Bone marrow (tissue), 2 donors: ENCODE results near the gene JPH4.

Experiments used
- DNase-seq, 2 donors: peaks; one replicate each; lab custom pipeline; 2025; lab: John Stamatoyannopoulos, UW

Gene JPH4

GRCh38 chr14:23579739-23580138 is 1.1 kb upstream of the JPH4 start:
- no peak for DNase-seq

- no peak for DNase-seq
Observed at GRCh38 chr14:23579311-23579630, 681 bp upstream of the JPH4 start.

GRCh38 chr14:23577710-23578392 is 739 bp downstream of the JPH4 start:
- DNase-seq = no peak

- no peak for DNase-seq
Observed at GRCh38 chr14:23577004-23577681, 1.4 kb downstream of the JPH4 start.

- DNase-seq = no peak
Observed at GRCh38 chr14:23573384-23574015, 5.1 kb downstream of the JPH4 start.

GRCh38 chr14:23572836-23573235 is 5.8 kb downstream of the JPH4 start:
- peak in 1 of 2 donors; percentile 17 for DNase-seq

- DNase-seq = no peak
Observed at GRCh38 chr14:23572524-23572828, 6.1 kb downstream of the JPH4 start.

GRCh38 chr14:23571701-23572523 is 6.7 kb downstream of the JPH4 start:
- no peak for DNase-seq

GRCh38 chr14:23570806-23571483 is 7.6 kb downstream of the JPH4 start:
- no peak for DNase-seq

- no peak for DNase-seq
Observed at GRCh38 chr14:23569443-23570151, 9.0 kb downstream of the JPH4 start.

GRCh38 chr14:23568600-23569331 is 9.8 kb downstream of the JPH4 start:
- DNase-seq = no peak

GRCh38 chr14:23568021-23568599 is 10.5 kb downstream of the JPH4 start:
- DNase-seq = no peak

GRCh38 chr14:23567186-23568020 is 11.2 kb downstream of the JPH4 start, which contains the start of gene AP1G2:
AP1G2 (minus strand) TSS chr14:23567791; CDS start chr14:23567314, 477 bp downstream.
- peak; percentile 50 to 75 for DNase-seq

GRCh38 chr14:23566778-23567185 is 11.8 kb downstream of the JPH4 start:
- DNase-seq = no peak

- DNase-seq = no peak
Observed at GRCh38 chr14:23566112-23566777, 12.3 kb downstream of the JPH4 start.

GRCh38 chr14:23565626-23566025 is 13.0 kb downstream of the JPH4 start:
- no peak for DNase-seq

- DNase-seq = no peak
Observed at GRCh38 chr14:23564876-23565275, 13.7 kb downstream of the JPH4 start.

- no peak for DNase-seq
Observed at GRCh38 chr14:23564181-23564812, 14.3 kb downstream of the JPH4 start.
